Daoy (cell line): Measurements from ENCODE around the gene LRP8. TPM values are rescaled to one million over a fixed set of nuclear protein-coding genes. Genes with fewer than 3 reads are reported as not detected.
"Not testable (repeated sequence)": the region's sequence is repeated elsewhere in the genome, so short reads cannot be mapped to it uniquely, and the experiment has no call there.

ENCODE experiments used
- DNase-seq: peaks from one replicate; pipeline ENCODE4 v3.0.0-alpha.2; 2015; ENCODE audit warnings: low read depth
- total RNA-seq: library from RNA; depleted of rRNA; stranded (reverse); fragments of >200 nt; shearing (Covaris generic); gene quantifications from 2 replicates; pipeline ENCODE4 v1.2.3, GENCODE V29; 2014

LRP8 gene
- total RNA-seq, 1 experiment from 2014 or later = 28.1 TPM

DNA sequence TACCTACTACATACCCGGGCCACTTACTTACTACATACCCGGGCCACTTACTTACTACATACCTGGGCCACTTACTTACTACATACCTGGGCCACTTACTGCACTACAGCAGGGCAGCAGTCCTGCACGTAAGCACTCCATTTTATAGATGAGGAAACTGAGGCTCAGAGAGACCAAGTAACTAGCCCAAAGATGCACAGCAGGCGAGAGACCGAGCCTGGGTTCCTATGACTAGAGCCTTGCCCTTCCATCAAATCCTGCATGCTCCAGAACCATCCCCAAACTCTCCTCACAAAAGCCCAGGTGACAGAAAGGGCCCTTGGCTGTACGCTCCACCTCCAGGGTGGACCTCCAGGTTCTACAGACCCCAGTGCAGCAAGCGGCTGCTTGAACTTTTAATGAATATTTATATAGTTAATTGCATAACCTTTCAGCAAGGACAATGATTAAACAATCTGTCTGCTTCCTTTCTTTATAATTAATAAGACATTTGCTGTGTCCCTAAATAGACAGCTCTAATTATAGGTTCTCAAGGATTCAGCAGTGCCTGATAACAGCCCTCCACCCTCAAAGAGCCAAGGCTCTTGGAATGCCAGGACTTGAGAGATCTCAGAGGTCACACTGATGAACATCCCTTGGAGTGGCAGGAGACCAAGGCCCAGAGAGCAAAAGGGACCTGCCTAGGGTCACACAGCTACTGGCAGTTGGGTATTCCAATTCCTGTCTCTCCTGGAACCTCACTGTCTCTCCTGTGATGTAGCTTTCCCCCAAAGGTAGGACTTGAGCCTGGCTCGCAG lies 43.4 kb downstream of the LRP8 start:
- DNase-seq = no peak

DNA sequence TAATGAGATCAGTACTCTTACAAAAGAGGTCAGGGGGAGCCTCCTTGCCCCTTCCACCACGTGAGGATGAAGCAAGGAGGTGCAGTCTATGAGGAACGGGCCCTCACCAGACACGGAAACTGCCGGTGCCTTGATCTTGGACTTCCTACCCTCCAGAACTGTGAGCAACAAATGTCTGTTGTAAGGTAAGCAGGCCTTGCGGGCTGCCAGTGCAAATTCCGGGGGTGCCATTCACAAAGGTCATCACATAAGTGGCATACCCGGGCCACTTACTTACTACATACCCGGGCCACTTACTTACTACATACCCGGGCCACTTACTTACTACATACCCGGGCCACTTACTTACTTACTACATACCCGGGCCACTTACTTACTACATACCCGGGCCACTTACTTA lies 44.7 kb downstream of the LRP8 start:
- DNase-seq = not testable (repeated sequence)

DNA sequence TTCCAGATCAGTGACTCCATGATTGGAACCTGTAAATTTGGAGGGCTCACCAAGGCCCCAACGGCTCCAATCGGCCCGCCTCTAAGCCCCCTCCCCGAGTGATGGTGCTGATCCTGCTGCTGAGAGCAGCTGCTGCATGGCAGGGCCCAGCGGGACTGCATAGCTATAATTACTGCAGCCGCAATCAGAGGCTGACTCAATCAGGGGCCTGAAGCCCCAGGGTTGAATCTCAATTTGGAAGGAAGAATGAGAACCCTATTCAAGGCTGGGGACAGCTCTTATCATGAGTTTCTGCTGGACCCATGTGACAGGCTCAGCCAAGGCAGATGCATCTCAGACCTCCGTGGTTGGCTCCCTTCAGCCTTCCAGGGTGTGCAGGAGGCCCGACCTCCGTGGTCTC lies 46.7 kb downstream of the LRP8 start:
- DNase-seq = no peak

DNA sequence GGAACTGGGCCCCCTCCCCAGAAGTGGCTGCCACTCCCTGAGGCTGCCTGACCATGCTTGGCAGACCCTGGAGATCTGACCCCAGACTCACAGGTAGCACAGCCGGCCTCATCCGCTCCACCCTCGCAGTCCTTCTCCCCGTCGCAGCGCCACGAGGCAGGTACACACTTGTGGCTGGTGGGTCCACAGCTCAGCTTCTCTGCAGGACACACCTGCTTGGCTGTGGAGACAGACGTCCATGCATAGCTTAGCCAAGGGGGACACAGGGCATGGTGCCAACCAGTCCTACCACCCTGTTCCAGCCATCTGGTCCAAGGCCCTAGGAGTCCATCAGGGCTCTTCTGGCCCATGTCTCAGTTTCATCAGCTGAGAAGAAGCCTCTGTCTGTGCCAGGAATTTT lies 47.4 kb downstream of the LRP8 start:
- no peak for DNase-seq

DNA sequence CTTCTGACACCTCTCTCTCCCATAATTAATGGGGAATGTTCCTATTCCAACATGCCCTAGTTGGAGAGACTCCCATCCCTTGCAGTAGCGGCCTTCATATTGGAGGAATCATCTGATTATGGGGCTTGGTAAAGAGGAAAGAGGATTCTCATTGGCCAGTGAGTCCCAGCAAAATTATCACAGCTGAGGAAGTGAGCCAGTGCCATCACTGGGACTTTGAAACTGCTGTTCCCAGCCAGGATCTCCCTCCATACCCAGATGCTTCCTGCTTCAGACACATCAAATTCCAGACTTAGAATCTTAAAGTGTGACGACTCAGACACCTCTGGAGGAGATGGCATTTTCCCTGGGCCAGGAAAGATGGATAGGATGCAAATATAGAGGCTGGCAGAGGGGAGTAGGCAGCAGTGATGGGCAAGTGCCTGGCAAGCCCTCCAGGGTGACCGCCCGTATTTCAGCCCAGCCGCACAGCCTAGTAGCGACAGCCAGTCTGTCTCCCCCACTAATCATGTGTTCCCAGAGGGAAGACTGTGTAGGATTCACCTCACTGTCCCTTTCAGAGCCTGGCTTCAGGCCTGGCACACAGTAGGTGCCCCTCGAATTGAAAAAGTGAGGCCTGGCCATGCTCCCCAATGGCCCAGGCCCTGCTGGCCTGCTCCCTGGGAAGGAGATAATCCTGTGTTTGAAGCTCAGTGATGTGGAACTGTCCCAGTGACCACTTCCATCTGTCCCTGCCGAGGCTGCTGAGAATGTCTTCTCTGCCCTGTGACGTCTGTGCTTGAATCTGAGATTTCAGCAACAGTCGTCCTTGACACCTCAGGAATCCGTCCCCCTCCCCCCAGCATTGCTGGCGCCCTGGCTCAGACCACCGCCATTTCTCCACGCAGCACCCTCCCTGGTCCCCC lies 48.3 kb downstream of the LRP8 start:
- no peak for DNase-seq

DNA sequence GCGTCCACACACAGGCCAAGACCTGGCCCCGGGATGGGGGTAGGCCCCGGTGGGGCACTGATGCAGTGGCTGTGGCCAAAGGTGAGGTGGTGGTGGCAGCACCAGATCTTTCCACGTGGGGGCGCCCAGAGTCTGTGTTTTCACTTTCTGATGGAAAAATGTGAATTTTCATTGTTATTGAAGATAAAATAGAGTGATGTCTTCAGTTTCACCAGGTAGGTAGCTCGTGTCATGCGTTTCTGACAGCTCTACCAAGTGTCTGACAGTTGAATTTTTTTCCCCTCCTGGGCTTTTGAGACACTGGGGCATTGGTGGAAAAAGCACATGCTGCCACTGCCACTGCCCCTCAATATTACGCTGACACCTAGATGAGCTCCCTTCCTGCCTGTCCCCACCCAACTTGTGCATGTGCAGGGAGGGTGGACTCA lies 49.6 kb downstream of the LRP8 start:
- peak; percentile 36 for DNase-seq

DNA sequence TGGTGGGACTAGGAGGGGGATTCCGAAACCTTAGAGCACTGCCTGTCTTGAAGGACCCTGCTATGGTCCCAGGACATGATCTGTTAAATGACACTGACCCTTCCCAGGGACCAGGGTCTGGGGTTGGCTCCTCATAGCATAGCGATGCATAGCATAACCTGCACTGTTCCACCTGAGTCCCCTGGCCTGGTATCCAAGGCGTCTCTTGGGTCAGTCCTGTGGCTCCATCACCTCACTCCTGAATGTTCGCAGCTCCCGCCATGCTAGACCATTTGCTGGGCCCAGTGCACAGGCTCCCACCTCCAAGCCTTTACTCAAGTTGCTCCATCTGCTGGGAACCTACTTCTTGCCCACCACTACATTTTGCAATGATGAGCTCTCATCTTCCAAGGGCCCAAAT lies 50.5 kb downstream of the LRP8 start:
- no peak for DNase-seq

DNA sequence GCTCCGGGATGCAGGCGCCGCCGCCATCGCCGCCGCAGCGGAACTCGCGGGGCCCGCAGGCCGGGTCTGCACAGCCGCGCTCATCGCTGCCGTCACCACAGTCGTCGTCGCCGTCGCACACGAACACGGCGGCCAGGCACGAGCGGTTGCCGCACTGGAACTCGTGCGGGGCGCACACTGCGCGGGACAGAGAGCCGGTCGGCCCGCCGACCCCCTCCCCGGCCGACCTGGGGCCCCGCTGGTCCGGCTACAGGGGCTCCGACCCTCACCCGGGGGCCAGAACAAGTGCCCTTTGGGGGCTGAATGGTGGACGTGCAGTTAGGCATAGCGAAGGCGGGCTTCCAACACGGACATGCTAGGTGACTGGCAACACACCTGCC lies 51.0 kb downstream of the LRP8 start:
- DNase-seq = no peak

DNA sequence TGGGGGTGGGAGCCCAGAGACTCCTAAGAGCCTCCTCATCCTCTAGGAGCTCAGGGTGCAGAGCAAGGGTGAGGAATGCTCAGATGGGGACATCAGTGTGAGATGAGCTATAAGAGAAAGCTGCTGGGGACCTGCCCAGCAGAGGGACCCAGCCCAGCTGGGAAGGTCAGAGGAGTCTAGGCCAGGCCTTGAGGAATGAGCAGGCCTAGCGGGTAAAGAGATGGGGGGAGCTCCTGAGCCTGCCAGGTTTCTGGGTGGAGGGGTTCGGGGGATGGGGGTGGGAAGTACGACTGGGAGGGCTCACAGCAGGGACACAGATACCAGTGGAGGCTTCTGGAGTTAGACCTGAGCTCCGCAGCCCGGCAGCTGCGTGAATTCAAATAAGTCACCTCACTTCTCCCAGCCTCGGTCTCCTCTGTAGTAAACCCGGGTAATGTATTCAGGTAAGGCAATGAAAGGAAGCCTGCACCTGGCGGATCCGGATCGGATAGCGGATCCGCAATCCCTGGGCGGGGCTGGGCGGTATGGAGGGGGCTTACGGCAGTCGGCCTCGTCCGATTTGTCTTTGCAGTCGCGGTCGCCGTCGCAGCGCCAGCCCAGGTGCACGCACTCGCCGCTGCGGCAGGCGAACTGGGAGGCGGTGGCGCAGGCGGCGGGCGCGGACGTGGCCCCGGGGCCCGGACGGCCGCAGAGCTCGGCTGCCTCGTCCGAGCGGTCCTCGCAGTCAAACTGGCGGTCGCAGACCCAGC lies 51.5 kb downstream of the LRP8 start:
- DNase-seq = no peak

DNA sequence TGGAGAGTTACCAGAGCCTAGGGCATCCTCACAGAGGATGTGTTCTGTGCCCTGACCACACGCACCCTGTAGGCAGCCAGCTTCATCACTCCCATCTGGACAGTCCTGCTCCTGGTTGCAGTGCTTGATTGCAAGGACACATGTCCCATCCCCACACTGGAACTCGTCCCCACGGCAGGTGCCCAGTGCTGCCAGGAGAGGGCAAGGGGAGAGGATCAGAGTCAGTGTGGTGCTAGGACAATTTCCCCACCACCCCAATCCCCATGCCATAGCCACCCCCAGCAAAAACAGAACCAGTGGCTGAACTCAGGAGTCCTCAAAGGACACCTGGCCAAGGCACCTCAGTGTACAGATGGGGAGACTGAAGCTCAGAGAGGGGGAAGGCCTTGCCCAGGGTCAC lies 52.3 kb downstream of the LRP8 start:
- DNase-seq = no peak

DNA sequence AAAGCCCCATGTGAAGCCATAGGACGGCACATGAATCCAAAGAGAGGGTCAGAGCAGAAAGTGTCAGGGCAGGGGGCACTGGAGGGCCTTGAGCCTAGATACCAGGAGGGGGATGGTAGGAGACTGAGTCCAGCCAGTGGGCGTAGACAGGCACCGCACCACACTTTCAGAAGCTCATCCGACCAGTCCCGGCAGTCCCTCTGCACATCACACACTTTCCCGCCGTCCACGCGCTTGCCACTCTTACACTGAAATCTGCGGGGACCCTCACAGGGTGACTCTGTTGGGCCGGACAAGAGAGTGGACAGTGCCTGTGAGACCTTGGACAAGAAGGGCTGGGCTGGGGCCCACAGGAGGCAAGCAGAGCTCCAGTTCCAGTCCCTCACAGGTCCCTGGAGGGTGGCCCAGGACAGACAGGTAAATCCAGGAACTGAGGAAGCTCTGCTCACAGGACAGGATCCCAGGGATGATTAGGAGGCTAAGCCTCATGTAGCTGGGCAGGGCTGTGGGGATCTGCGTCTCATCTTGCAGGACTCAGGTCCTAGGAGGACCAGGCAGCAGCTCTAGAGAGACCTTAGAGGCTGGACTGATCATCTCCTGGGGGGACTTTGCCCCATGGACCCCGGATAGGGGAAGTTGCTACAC lies 53.2 kb downstream of the LRP8 start:
- no peak for DNase-seq

DNA sequence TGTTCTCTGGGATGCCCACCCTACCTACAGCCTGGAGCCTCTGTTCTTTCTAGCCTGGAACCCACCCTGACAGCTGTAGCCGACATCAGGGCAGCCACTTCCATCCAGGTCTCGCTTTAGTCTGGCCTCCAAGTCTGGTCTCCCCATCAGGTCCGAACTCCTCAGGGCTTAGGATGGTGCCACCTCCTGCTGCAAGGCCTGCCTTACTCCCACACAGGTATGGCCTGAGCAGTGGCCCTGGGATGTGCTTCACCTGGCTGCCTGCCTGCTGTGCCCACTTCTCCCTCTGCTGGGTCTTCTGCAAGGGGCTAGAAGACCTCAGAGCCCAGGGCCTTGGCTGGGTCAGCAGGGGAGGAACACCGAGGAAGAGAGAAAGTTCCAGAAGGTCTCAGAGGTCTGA lies 53.8 kb downstream of the LRP8 start:
- no peak for DNase-seq

DNA sequence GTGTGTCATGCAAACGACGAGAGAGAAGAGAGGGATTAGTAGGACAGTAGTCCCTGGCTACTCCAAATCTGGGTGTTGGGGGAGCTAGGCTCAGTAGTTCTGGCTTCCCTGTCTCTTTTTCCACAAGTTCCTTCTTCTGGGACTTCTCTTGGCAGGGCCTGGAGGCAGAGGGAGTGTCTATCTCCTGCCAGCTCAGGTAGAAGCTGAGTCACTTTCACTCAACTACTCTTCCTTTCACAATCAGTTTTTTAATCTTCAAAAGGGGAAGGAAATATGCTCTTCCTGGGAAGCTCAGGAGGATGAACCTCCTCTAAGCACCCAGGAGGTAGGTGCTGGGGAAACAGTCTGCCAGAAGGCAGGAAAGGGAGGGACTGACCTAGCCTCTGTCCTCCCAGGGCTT lies 54.3 kb downstream of the LRP8 start:
- no peak for DNase-seq

DNA sequence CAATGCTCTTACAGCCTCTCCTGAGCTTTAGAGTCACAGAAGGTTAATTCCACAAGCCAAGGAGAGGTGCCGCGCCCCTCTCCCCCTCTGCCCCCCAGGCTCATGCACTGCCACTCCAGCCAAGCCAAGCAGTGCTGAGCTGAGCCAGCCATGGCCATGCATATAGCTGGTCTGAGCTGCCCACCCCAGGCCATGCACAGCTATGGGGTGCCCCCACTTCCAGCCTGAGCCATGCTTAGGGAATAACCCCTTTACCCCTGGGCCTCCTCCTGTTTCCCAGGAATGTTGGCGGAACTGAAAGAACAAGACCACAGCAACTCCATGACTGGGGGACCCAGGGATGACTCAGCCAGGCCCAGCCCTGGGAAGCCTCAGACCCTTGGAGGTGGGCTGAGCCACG lies 55.5 kb downstream of the LRP8 start:
- no peak for DNase-seq

DNA sequence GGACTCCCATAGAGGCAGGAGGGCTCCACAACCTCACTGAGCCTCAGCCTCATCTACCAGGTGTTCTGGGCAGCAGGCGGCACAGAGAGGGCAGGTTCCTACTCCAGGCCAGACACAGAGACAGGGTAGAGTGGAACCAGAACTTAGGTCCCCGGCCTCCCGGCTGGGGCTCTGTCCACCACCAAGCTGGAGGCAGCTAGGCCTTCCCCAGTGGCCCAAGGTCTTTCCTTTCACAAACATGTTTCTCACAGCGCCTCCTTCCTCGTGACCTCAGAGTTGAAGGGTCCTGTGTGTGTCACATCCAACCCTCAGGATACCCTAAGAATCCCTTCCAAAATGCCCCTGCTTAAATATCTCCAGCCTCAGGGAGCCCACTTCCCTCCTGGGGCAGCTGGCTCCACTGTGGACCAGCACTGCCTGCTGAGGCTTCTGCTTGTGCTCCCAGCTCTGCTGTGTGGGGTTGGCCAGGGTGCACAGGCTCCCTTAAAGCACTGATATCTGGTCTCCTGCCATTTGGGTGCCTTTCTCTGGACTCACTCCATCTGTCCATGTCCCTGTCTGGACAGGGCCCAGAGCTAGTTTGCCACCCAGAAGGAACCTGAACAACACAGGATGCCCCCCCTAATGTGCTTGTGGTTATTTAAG lies 56.3 kb downstream of the LRP8 start:
- no peak for DNase-seq

DNA sequence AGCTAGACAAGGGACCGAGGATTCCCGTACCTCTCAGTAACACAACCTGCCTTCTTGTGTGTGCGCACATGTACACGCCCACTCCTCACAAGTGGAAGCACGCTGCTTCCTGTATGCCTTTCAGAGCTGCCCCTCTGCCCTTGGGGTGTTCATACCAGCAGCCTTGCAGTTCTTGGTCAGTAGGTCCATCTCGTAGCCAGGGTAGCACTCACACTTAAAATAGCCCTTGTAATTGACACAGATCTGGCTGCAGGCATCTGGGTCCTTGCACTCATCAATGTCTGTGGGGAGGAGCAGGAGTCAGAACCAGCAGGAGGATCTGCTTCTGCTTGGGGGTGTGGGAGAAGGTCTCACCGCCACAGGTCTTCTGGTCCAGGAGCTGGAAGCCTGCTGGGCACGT lies 57.0 kb downstream of the LRP8 start:
- DNase-seq = no peak

DNA sequence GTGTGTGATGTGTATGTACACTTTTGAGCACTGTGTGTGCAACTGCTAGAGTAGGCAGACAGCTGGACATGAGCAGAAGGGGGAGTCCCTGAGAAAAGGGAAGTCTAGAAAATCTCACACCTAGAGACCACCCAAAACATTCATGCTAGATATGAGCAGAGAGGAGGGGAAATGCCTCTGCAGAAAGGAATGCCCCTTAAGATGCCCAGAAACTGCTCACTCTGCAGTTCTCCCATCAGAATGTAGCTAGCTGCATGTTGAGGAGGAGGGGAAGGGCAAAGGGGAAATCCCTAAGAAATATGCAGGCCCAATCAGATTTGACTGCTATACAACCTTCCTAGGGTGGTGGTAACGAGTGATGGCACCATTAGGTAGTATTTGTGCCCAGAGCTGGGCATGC lies 57.8 kb downstream of the LRP8 start:
- no peak for DNase-seq

DNA sequence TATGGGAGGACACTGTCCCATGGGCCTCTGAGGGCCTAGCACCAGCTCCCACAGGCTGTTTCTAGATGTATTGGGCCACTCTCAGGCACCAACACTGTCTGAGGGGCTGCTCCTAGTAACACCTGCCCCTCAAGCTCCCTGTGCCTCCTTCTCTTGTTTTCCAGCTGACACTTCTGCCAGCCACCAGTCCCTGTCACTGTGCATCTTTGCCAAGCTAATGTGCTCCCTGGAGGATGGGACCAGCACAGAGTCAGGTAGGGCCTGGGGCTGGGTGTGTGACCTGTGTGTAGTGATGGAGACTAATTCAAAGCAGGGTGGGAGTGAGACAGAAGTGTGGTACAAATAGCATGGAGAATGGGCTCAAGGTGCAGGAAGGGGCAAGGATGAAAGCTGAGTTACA lies 60.1 kb downstream of the LRP8 start:
- no peak for DNase-seq

DNA sequence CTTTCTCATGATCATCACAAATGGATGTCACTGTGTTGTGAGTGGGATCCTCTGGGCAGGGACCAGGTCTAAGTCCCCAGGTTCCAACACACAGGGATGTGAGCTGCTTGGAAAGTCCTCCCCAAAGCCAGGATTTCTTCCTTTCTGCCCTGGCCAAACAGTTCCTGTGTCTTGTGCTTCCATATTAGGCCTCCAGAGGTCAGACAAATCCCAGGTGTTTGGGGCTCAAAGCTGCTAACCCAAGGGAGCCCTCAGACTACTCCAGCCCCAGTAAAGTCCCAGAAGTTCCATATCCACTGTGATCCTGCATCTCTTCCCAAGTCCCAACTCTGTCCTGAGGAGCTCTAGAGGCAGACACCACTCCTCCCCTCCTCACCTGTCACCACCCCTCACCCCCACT lies 61.8 kb downstream of the LRP8 start:
- DNase-seq = no peak

DNA sequence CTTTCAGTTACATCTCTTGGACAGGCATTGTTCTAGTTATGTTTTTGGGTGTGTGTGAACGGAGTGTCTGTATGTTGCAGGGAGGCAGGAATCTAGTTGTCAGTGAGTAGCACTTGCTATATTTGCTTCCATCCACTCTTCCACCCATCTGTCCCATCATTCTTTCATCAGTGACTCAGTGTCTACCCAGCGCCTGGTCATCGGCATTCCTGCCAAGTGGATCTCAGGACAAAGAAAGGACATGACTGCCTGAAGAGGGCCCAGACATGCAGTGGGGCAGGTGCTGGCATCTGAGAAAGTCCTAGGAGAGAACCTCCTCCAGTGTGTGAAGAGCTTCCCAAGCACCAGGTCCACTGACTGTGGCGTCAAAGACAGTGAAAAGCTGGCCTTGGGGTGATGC lies 62.3 kb downstream of the LRP8 start:
- DNase-seq = no peak

DNA sequence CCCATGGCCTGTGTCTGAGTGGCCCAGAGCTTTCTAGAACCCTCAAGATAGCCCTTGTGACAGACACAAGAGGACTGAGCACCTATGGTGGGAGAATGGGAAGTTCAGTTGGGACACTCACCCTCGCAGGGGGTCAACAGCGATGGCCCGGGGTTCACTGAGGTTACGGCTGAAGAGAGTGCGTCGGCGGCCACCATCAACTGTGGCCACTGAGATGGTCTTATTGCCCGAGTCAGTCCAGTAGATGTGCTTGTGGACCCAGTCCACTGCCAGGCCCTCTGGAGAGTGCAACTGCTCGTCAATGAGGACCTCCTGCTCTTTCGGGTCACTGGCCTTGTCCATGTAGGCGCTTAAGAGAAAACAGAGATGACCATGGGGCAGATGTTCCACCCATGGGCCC lies 63.8 kb downstream of the LRP8 start:
- no peak for DNase-seq
